Left ventricle myocardium inferior (tissue), 1 donor: Measurements from ENCODE around the gene ZNF74. TPM values are rescaled to one million over a fixed set of nuclear protein-coding genes. Genes with fewer than 3 reads are reported as not detected.
"Not testable (repeated sequence)": the region's sequence is repeated elsewhere in the genome, so short reads cannot be mapped to it uniquely, and the experiment has no call there.

Experiments used
- DNase-seq: peaks from one replicate; pipeline ENCODE4 v3.0.0-alpha.2; 2020
- H3K27ac ChIP-seq: fragments of 200-600 bp; replicated peaks from 2 replicates; pipeline ENCODE4 v1.8.0; 2021
- H3K27me3 ChIP-seq: fragments of 200-600 bp; 2 replicates; pipeline ENCODE4 v1.8.0; 2021; ENCODE audit warnings: low read depth
- H3K36me3 ChIP-seq: fragments of 200-600 bp; 2 replicates; pipeline ENCODE4 v1.8.0; 2021
- H3K4me1 ChIP-seq: fragments of 200-600 bp; 2 replicates; pipeline ENCODE4 v1.8.0; 2021
- H3K4me3 ChIP-seq: fragments of 200-600 bp; 2 replicates; pipeline ENCODE4 v1.8.0; 2021; ENCODE audit warnings: mild to moderate bottlenecking, moderate library complexity
- H3K9me3 ChIP-seq: fragments of 200-600 bp; replicated peaks from 2 replicates; pipeline ENCODE4 v1.8.0; 2021
- intact Hi-C: fragments of 100-400 bp; cut with micrococcal nuclease; formaldehyde crosslinking; loops from one replicate; pipeline ENCODE4 v1.11.0; 2022
- total RNA-seq: library from RNA; stranded (reverse); fragmentation: NEBNext Ultra II Directional; extraction: Animal tissue kit (Norgen Biotek cat#: 25700); gene quantifications from one replicate; pipeline ENCODE4 v1.2.1, GENCODE V29; 2021
- TF ChIP-seq, protein P1 (sequence below): fragments of 200-600 bp; IDR thresholded peaks from 2 replicates; pipeline ENCODE4 v1.8.0; 2021; ENCODE audit warnings: antibody characterized with exemption, mild to moderate bottlenecking, borderline replicate concordance
- donor health status: DM: no; HTN: yes; CAD: no; lungs with severe emphysema.

The ZNF74 gene
- total RNA-seq, 1 donor from 2014 or later, result 5.0 TPM

- intact Hi-C loops, result no loop called here
- H3K9me3 ChIP-seq, result no peaks in the 10 kb centered on the region
- H3K36me3 ChIP-seq, result peaks cover 31% of the 10 kb centered on the region
- no peaks in the 10 kb centered on the region for H3K27me3 ChIP-seq
- no peak overlapping the region for H3K27ac ChIP-seq
- H3K4me1 ChIP-seq, result no peaks in the 10 kb centered on the region
- H3K4me3 ChIP-seq, result no peak overlapping the region
- TF ChIP-seq, protein P1, sequence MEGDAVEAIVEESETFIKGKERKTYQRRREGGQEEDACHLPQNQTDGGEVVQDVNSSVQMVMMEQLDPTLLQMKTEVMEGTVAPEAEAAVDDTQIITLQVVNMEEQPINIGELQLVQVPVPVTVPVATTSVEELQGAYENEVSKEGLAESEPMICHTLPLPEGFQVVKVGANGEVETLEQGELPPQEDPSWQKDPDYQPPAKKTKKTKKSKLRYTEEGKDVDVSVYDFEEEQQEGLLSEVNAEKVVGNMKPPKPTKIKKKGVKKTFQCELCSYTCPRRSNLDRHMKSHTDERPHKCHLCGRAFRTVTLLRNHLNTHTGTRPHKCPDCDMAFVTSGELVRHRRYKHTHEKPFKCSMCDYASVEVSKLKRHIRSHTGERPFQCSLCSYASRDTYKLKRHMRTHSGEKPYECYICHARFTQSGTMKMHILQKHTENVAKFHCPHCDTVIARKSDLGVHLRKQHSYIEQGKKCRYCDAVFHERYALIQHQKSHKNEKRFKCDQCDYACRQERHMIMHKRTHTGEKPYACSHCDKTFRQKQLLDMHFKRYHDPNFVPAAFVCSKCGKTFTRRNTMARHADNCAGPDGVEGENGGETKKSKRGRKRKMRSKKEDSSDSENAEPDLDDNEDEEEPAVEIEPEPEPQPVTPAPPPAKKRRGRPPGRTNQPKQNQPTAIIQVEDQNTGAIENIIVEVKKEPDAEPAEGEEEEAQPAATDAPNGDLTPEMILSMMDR, result no peak
- DNase-seq, result no peak
These were observed 56.0 kb downstream of the ZNF74 start for GRCh38 chr22:20449819-20450550.

- Histone ChIP-seq H3K27me3 (no peaks in the 10 kb centered on the region), H3K4me3 (no peak overlapping the region), H3K9me3 (no peaks in the 10 kb centered on the region), H3K27ac (no peak overlapping the region), H3K36me3 (peaks cover 25% of the 10 kb centered on the region), H3K4me1 (no peaks in the 10 kb centered on the region)
- intact Hi-C loops, result no loop called here
- DNase-seq, result no peak
- TF ChIP-seq, protein P1, result no peak
These were observed 56.6 kb downstream of the ZNF74 start for GRCh38 chr22:20450551-20450906.

- H3K4me1 ChIP-seq, H3K9me3 ChIP-seq, H3K4me3 ChIP-seq, H3K27ac ChIP-seq, H3K27me3 ChIP-seq, intact Hi-C loops: not testable (repeated sequence)
- H3K36me3 ChIP-seq, result peaks cover 18% of the 10 kb centered on the region
- peak; percentile 5 for DNase-seq
These were observed 57.3 kb downstream of the ZNF74 start for GRCh38 chr22:20451129-20451778.

DNA sequence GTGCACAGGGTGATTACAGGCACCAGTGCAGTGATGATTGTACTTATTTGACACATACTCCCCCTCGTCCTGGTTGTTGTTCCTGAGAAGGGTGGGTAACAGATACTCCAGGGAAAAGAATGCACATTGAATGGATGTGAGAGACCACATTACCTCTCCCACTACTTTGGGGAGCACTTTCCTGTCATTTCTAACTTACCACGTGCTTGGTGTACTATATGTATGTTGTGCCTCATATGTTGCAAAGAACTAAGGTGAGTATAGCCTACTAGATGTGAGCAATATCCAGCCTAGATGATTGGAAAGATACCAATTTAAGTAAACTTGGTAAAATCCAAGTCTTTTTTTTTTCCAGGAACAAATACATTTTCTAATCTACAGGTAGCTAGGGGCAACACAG lies 58.0 kb downstream of the ZNF74 start:
- intact Hi-C loops, result no loop called here
- peaks cover 4% of the 10 kb centered on the region for H3K4me1 ChIP-seq
- H3K36me3 ChIP-seq, result peaks cover 16% of the 10 kb centered on the region

DNA sequence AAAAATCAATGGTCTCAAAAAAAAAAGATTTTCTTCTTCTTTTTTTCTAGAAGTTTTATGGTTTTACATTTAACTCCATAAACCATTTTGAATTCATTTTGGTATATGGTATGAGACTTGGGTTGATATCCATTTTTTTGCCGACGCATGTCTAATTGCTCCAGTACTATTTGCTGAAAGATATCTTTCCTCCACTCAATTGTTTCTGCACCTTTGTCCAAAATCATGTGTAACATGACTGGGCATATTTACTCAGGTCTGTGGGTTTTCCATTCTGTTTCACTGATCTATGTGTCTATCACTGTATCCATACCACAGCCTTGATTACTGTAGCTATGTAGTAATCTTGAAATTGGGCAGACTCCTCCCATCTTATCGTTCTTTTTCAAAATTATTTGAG lies 59.3 kb downstream of the ZNF74 start:
- Histone ChIP-seq H3K36me3 (peaks cover 27% of the 10 kb centered on the region), H3K27ac (no peak overlapping the region), H3K9me3 (no peaks in the 10 kb centered on the region), H3K4me1 (peaks cover 4% of the 10 kb centered on the region), H3K27me3 (no peaks in the 10 kb centered on the region), H3K4me3 (no peak overlapping the region)
- DNase-seq, result no peak
- TF ChIP-seq, protein P1, result no peak
- intact Hi-C loops, result no loop called here

More for the DNA sequence above, 58.0 kb downstream of the ZNF74 start:
- no peak overlapping the region for H3K27ac ChIP-seq
- no peaks in the 10 kb centered on the region for H3K9me3 ChIP-seq
- TF ChIP-seq, protein P1, result no peak
- H3K27me3 ChIP-seq, result no peaks in the 10 kb centered on the region
- no peak for DNase-seq
- H3K4me3 ChIP-seq, result no peak overlapping the region

- TF ChIP-seq, protein P1, result no peak
- no peak overlapping the region for H3K4me3 ChIP-seq
- H3K9me3 ChIP-seq, result no peaks in the 10 kb centered on the region
- no peak for DNase-seq
- no peak overlapping the region for H3K27ac ChIP-seq
- peaks cover 31% of the 10 kb centered on the region for H3K36me3 ChIP-seq
- intact Hi-C loops, result loop anchor here (5.0 kb wide), 1 partner anchor 38 kb away; no protein-coding TSS in a partner anchor
- H3K4me1 ChIP-seq, result peaks cover 4% of the 10 kb centered on the region
- H3K27me3 ChIP-seq, result no peaks in the 10 kb centered on the region
These were observed 61.7 kb downstream of the ZNF74 start for GRCh38 chr22:20455709-20456063.
